Effector memory CD8-positive, alpha-beta T cell (primary cell): ENCODE results near the gene HAUS7.
"Not testable (repeated sequence)": the region's sequence is repeated elsewhere in the genome, so short reads cannot be mapped to it uniquely, and the experiment has no call there.

ENCODE experiments used
- ATAC-seq: fragments of 150-1000 bp; cut with Tn5 transposase; replicated peaks from 2 replicates; pipeline ENCODE4 v1.10.0; 2021; ENCODE audit warnings: mild to moderate bottlenecking, moderate library complexity
- DNase-seq, 3 experiments: peaks; one replicate each; pipeline ENCODE4 v3.0.0; 2021
- H3K27ac Mint-ChIP-seq, 2 donors: one replicate each; pipeline ENCODE4 v1.8.0; 2022; ENCODE audit warnings: mild to moderate bottlenecking in 2 of 2, mixed read lengths in 2 of 2, moderate library complexity in 2 of 2
- H3K27me3 Mint-ChIP-seq, 2 donors: one replicate each; pipeline ENCODE4 v1.8.0; 2022; ENCODE audit warnings: mixed read lengths in 2 of 2
- H3K36me3 Mint-ChIP-seq: one replicate; pipeline ENCODE4 v1.8.0; 2022; ENCODE audit warnings: mild to moderate bottlenecking, moderate library complexity, mixed read lengths; ENCODE audit not compliant: insufficient read depth
- H3K4me1 Mint-ChIP-seq, 2 donors: one replicate each; pipeline ENCODE4 v1.8.0; 2022; ENCODE audit warnings: low read depth in 2 of 2, mixed read lengths in 2 of 2
- H3K4me3 Mint-ChIP-seq, 2 donors: one replicate each; pipeline ENCODE4 v1.8.0; 2022; ENCODE audit warnings: mild to moderate bottlenecking in 2 of 2, mixed read lengths in 2 of 2, moderate library complexity in 2 of 2
- H3K9me3 Mint-ChIP-seq, 2 donors: one replicate each; pipeline ENCODE4 v1.8.0; 2022; ENCODE audit warnings: mixed read lengths in 2 of 2

The HAUS7 gene

DNA sequence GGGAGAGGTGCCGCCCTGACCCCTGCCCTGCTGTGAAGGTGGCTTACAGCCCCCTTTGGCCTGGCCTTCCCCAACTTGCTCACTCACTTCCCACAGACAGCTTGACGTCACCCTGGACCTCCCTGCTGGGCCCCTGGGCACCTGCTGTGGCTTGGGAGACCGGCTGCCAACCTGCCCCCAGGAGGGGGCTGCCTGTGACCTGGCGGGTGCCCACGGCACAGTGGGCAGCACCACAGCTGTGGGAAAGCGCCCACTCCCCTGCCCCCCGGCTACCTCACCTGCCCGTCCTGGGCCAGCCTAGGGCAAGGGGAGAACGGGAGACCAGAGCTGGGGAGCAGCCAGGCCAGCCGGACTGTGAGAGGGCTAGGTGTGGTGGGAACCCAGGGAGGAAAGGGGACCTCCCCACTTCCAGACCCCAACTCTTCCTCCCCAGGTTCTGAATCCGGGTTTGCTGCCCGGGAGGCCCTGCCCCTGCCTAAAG lies 61.5 kb downstream of the HAUS7 start:
- Mint-ChIP-seq H3K9me3 (no peaks in the 10 kb centered on the region), H3K36me3 (no peaks in the 10 kb centered on the region), H3K4me3 (no peak overlapping the region), H3K27me3 (no peaks in the 10 kb centered on the region), H3K27ac (no peak overlapping the region), H3K4me1 (peaks cover 7 to 13% of the 10 kb centered on the region in 2 donors)
- ATAC-seq: no peak
- DNase-seq: no peak

DNA sequence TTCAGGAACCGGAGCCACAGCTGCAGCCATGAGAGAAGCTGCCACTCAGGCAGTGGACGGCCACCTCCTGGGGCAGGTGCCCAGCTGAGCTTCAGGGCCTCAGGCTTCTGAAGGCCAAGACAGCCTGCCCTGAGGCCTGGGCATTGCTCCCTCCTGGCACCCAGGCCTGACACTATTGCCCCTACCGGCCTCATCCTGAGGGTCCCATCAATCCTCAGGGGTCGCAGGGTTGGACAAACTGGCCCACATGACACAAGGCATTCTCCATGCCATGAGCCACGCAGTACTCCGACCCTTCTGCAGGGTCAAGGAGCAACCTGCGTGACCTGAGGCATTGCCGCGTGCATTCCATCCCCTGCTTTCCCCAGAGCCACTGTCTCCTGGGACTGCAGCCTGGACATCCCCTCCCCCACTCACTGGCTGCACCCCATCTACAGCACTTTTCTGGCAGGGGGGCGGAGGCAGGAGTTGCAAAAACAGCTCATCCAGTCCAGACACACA lies 62.1 kb downstream of the HAUS7 start:
- Mint-ChIP-seq H3K36me3 (no peaks in the 10 kb centered on the region), H3K27ac (no peak overlapping the region), H3K4me1 (peaks cover 7 to 11% of the 10 kb centered on the region in 2 donors), H3K27me3 (no peaks in the 10 kb centered on the region), H3K9me3 (no peaks in the 10 kb centered on the region), H3K4me3 (no peak overlapping the region)
- ATAC-seq (no peak), DNase-seq (no peak)

DNA sequence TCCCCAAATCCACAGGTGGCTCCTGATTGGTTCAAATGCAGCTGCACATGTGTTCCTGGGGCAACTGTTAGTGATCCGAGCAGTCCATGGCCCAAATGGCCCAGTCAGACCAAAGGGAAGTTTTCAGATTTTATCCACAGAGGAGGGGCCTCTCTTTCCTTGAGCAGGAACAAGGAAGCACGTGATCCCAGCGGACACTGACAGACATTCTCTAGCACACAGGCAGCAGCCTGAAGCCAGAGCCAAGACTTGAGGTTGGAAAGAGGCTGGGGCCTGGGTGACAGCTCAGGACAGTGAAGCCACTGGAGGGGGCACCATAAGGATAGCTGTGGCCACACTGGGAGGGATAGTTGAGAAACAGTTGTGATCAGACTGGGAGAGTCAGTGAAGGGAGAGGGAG lies 62.6 kb downstream of the HAUS7 start:
- Mint-ChIP-seq H3K4me1 (peaks cover 7 to 11% of the 10 kb centered on the region in 2 donors), H3K27ac (no peak overlapping the region), H3K4me3 (no peak overlapping the region), H3K36me3 (no peaks in the 10 kb centered on the region), H3K27me3 (no peaks in the 10 kb centered on the region), H3K9me3 (no peaks in the 10 kb centered on the region)
- ATAC-seq (no peak), DNase-seq (no peak)

DNA sequence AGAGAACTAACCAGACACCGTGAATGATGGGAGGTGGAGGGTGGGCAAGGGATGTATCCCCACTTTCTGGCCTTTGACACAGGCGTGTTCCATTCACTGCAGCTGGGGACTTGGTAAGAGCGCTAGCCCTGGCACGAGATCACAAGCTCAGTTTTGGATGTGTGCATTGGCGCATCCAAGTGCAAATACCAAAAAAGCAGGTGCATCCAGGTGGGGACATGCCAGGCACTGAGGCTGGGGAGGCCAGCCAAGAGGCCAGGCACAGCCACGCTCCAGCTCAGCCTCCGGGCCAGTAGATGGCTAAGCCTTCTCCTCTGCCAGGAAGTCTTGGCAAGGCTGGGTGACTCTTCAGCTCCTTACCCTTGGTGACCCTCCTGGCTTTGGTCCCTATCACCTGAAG lies 63.5 kb downstream of the HAUS7 start:
- H3K27me3 Mint-ChIP-seq: no peaks in the 10 kb centered on the region
- peaks cover 4 to 5% of the 10 kb centered on the region in 2 donors for H3K4me1 Mint-ChIP-seq
- H3K36me3 Mint-ChIP-seq: no peaks in the 10 kb centered on the region
- ATAC-seq (no peak), DNase-seq (no peak)
- no peak overlapping the region for H3K4me3 Mint-ChIP-seq
- no peak overlapping the region for H3K27ac Mint-ChIP-seq
- no peaks in the 10 kb centered on the region for H3K9me3 Mint-ChIP-seq

DNA sequence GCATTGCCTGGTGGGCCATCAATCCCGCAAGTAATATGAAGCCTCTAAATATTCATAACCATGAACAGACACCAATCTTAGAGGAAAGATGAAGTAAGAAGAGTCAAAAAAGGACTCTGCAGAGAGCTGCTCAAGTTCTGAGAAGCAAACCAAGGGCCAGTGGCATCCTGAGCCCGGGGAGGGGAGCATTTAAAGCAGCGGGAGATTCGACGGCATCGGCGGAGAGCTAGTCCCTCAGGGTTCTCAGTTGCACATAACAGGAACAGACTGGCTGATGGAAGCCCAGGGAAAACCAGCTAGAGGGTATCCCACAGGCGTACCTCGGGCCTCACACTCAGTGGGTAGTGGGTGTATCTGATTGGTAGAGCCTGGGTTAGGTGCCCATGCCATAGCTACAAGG lies 64.4 kb downstream of the HAUS7 start:
- Mint-ChIP-seq H3K27me3 (no peaks in the 10 kb centered on the region), H3K4me1 (peaks cover 2 to 3% of the 10 kb centered on the region in 2 donors), H3K9me3 (no peaks in the 10 kb centered on the region), H3K36me3 (no peaks in the 10 kb centered on the region), H3K27ac (no peak overlapping the region), H3K4me3 (no peak overlapping the region)
- ATAC-seq: no peak
- DNase-seq: no peak

DNA sequence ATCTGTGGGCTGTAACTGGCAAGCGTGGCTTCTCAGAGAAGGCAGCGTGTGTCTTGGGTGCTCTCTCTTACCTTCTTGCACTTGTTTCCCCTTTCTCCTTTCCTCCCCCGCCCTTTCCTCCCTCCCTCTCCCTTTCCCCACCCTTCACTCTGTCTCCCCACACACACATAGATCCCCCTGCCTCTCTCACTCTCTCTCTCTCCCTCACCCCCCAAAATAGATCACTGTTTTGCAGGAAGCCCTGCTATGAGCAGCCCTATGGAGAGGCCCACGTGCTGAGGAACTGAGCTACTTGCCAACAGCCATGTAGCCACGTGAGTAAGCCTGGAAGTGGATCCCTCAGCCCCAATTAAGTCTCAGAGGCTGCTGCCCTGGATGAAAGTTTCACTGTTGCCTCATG lies 65.0 kb downstream of the HAUS7 start:
- Mint-ChIP-seq H3K9me3 (no peaks in the 10 kb centered on the region), H3K36me3 (no peaks in the 10 kb centered on the region), H3K27me3 (no peaks in the 10 kb centered on the region), H3K27ac (no peak overlapping the region), H3K4me1 (no peaks in the 10 kb centered on the region), H3K4me3 (no peak overlapping the region)
- DNase-seq (no peak), ATAC-seq (no peak)

DNA sequence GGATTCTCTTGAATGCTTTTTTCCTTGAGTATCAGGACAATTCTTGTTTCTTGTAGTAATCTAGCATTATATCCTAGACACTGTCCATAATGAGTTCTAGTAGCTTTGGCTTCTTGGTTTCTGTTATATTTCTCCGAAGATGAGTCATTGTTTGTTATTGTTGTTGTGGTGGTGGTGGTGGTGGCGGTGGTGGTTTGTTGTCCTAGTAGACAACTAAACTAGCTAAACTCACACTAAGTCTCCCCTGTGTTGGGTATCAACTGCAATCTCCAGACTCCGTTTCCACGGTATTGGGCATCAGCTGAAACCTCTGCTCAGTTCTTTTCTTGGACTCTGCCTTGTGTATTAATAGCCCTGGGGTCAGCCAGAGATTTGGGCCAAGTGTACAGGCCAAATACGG lies 66.0 kb downstream of the HAUS7 start:
- not testable (repeated sequence) for H3K9me3 Mint-ChIP-seq, DNase-seq, H3K36me3 Mint-ChIP-seq, H3K4me1 Mint-ChIP-seq, ATAC-seq, H3K27ac Mint-ChIP-seq, H3K4me3 Mint-ChIP-seq, H3K27me3 Mint-ChIP-seq

DNA sequence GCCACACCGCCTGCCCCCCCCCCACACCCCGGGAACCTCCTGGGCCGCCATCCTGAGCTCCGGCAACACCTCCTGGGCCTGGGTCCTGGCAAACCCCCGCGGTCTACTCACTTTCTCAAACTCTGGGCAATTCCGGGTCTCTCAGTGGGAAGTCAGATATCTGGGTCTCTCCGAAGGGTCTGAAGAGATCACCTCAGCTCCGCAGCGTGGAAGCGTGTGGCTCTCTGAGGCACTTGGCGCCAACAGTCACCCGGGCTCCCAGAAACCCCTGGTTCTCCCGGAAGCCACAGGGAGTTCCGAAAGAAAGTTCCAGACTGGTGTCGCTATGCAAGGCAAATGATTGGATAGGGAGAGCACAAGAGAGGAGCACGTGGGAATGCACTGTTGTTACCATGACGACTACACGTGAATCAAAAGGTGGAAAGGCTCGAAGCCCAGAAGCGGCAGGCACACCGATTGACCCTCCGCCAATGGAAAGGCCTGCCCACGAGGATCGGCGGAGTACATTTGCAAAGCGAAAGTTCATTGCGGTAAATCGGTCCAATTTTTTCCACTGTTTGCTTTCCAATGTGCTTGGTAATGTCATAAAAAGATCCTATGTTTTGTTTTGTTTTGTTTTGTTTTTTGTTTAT lies 69.1 kb downstream of the HAUS7 start, which contains the start of gene PNMA6E:
Gene PNMA6E (minus strand): TSS at position 218 of the 632 bp plus-strand sequence. CDS start 2,501 bp downstream, outside the sequence.
- Mint-ChIP-seq H3K9me3 (no peaks in the 10 kb centered on the region), H3K27ac (no peak within 1 kb of the TSS), H3K27me3 (no peaks in the 10 kb centered on the region), H3K4me3 (no peak within 1 kb of the TSS), H3K4me1 (no peaks in the 10 kb centered on the region), H3K36me3 (no peaks in the 10 kb centered on the region)
- DNase-seq: no peak
- ATAC-seq: no peak

DNA sequence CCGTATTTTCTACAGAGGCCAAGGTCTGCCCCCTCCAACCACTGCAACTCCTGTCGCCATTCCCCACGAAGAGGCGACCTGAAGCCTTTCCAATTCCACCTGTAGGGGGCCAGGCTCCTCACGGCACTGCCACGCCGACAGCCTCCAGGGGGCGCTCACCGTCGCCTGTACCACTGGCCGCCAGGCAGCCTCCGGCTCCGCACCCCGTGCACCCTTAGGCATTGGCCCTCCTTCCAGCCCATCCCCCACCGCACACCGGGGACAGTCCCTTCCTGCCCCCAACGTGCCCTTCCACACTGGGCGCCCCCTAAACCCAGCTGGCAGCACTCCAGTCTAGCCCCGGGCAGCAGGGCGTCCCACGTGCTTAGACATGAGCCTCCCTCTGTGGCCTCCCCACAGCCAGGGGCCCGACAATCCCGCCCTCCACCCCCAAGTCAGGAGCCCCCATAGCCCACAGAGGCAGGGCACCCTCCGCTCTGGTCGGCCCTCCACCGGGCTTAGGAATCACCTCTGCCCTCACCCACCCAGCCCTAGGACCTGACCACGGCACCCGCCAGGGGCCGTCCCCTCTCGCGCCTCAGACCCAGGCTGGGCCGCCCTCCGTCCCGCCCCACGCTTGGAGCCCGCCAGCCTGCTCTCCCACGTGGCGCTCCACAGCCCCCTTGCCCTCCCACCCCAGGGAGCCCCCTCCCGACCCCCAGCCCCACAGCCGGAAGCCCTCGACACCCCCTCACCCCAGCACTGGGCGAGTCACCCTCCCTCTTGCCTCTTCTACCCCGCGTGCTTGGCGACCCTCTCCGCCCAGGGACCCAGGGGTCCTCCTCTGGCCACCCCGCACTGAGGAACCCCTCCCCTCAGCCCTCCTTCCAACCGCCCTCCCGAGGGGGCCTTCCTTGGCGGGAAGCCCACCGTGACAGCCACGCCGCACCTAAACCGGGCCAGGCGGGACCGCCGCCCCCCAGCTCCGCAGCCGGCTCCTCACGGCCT lies 69.9 kb downstream of the HAUS7 start:
- DNase-seq (peak; percentile 30 to 49 (median 48)), ATAC-seq (peak; percentile 79)
- no peaks in the 10 kb centered on the region for H3K27me3 Mint-ChIP-seq
- H3K4me1 Mint-ChIP-seq: peaks cover 0 to under 1% of the 10 kb centered on the region in 2 donors
- H3K36me3 Mint-ChIP-seq: no peaks in the 10 kb centered on the region
- H3K27ac Mint-ChIP-seq: peak overlapping the region in 1 of 2 donors; percentile 67
- H3K4me3 Mint-ChIP-seq: no peak overlapping the region
- H3K9me3 Mint-ChIP-seq: no peaks in the 10 kb centered on the region

DNA sequence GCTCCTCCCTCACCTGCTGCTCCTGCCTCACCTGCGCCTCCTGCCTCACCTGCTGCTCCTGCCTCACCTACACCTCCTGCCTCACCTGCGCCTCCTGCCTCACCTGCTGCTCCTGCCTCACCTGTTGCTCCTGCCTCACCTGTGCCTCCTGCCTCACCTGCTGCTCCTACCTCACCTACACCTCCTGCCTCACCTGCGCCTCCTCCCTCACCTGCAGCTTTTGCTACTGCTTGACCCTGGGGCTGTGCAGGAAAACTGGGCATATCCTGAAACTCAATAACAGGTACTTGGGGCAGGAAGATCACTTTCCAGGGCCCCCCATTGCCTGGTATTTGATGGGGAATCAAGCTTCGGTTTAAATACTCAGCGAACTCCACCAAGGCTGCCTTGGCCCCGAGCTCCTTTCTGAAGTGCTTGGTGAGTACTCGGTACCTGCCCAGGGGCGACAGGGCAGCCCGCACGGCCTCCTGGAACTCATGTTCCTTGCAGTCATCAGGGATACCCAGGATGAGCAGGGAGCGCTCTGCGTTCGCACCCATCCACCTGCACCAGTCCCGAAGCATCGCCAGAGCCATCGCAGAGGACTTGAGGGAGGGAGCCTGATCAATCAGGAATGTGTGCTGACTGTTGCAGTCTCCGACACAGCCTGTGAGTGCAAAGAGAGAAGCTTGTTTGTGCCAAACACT lies 72.0 kb downstream of the HAUS7 start:
- no peak for DNase-seq
- Mint-ChIP-seq H3K27me3 (no peaks in the 10 kb centered on the region), H3K4me3 (no peak overlapping the region), H3K36me3 (no peaks in the 10 kb centered on the region), H3K9me3 (no peaks in the 10 kb centered on the region), H3K4me1 (peaks cover 0 to 9% of the 10 kb centered on the region in 2 donors), H3K27ac (no peak overlapping the region)
- no peak for ATAC-seq
